ENCODE measurements around the gene AMIGO2.
"Not testable (repeated sequence)": the region's sequence is repeated elsewhere in the genome, so short reads cannot be mapped to it uniquely, and the experiment has no call there.

Gene AMIGO2

GRCh38 chr12:47079468-47079980 lies at the start of gene AMIGO2, which contains the start of gene PCED1B:
TSS of gene AMIGO2 (minus strand) at chr12:47079959. CDS start at chr12:47079002, 957 bp downstream.
TSS of gene PCED1B (plus strand) at chr12:47079621. CDS start at chr12:47235064, 155,443 bp downstream.
- DNase-seq, result peak; percentile 53 to 69

GRCh38 chr12:47126246-47126645 lies 46.5 kb upstream of the AMIGO2 start:
- peak; percentile 16 to 49 for DNase-seq

- DNase-seq, result peak; percentile 14 to 37
Measured at GRCh38 chr12:47124451-47124850, 44.7 kb upstream of the AMIGO2 start.

- DNase-seq, result no peak
Measured at GRCh38 chr12:47123730-47124129, 44.0 kb upstream of the AMIGO2 start.

GRCh38 chr12:47122602-47123001 lies 42.8 kb upstream of the AMIGO2 start:
- DNase-seq, result no peak

- no peak for DNase-seq
Measured at GRCh38 chr12:47121146-47121545, 41.4 kb upstream of the AMIGO2 start.

GRCh38 chr12:47120736-47121135 lies 41.0 kb upstream of the AMIGO2 start:
- no peak for DNase-seq

- not testable (repeated sequence) for DNase-seq
Measured at GRCh38 chr12:47117305-47117704, 37.5 kb upstream of the AMIGO2 start.

GRCh38 chr12:47114481-47114892 lies 34.7 kb upstream of the AMIGO2 start:
- no peak for DNase-seq

- DNase-seq, result no peak
Measured at GRCh38 chr12:47112679-47113078, 32.9 kb upstream of the AMIGO2 start.

- DNase-seq, result no peak
Measured at GRCh38 chr12:47111854-47112253, 32.1 kb upstream of the AMIGO2 start.

- no peak for DNase-seq
Measured at GRCh38 chr12:47111392-47111778, 31.6 kb upstream of the AMIGO2 start.

- DNase-seq, result no peak
Measured at GRCh38 chr12:47110718-47111391, 31.1 kb upstream of the AMIGO2 start.

- no peak for DNase-seq
Measured at GRCh38 chr12:47110011-47110541, 30.3 kb upstream of the AMIGO2 start.

- DNase-seq, result no peak
Measured at GRCh38 chr12:47107926-47108325, 28.2 kb upstream of the AMIGO2 start.

- DNase-seq, result no peak
Measured at GRCh38 chr12:47107446-47107845, 27.7 kb upstream of the AMIGO2 start.

GRCh38 chr12:47105914-47106674 lies 26.3 kb upstream of the AMIGO2 start:
- no peak for DNase-seq

GRCh38 chr12:47102845-47103651 lies 23.3 kb upstream of the AMIGO2 start:
- DNase-seq, result no peak

- DNase-seq, result no peak
Measured at GRCh38 chr12:47102406-47102805, 22.6 kb upstream of the AMIGO2 start.

GRCh38 chr12:47100160-47100559 lies 20.4 kb upstream of the AMIGO2 start:
- no peak for DNase-seq

- no peak for DNase-seq
Measured at GRCh38 chr12:47099610-47100009, 19.9 kb upstream of the AMIGO2 start.

GRCh38 chr12:47098099-47098498 lies 18.3 kb upstream of the AMIGO2 start:
- no peak for DNase-seq
